Astrocyte (in vitro differentiated cells and primary cell): ENCODE measurements around the gene CNIH1.

Experiments
- EZH2 ChIP-seq: IDR thresholded peaks from 2 replicates; pipeline ENCODE4 v1.6.1; 2012; ENCODE audit warnings: mild to moderate bottlenecking, low read length, inconsistent platforms; ENCODE audit not compliant: insufficient read depth
- TF ChIP-seq, protein P1 (sequence below): IDR thresholded peaks from 2 replicates; pipeline ENCODE4 v1.5.1; 2011; ENCODE audit warnings: low read depth, mild to moderate bottlenecking, inconsistent platforms, low read length, moderate library complexity; ENCODE audit not compliant: insufficient read depth

GRCh38 chr14:54471641-54472040, 30.5 kb upstream of the CNIH1 start:
- TF ChIP-seq, protein P1, sequence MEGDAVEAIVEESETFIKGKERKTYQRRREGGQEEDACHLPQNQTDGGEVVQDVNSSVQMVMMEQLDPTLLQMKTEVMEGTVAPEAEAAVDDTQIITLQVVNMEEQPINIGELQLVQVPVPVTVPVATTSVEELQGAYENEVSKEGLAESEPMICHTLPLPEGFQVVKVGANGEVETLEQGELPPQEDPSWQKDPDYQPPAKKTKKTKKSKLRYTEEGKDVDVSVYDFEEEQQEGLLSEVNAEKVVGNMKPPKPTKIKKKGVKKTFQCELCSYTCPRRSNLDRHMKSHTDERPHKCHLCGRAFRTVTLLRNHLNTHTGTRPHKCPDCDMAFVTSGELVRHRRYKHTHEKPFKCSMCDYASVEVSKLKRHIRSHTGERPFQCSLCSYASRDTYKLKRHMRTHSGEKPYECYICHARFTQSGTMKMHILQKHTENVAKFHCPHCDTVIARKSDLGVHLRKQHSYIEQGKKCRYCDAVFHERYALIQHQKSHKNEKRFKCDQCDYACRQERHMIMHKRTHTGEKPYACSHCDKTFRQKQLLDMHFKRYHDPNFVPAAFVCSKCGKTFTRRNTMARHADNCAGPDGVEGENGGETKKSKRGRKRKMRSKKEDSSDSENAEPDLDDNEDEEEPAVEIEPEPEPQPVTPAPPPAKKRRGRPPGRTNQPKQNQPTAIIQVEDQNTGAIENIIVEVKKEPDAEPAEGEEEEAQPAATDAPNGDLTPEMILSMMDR, result no peak
- no peak for TF ChIP-seq EZH2
